ENCODE results near the gene RWDD3. TPM values are rescaled to one million over a fixed set of nuclear protein-coding genes. Genes with fewer than 3 reads are reported as not detected.

RWDD3 gene
- total and polyA plus RNA-seq, 2 donors (not counting 1 experiment from before 2014, with no cell fraction given): 19.9 to 21.9 TPM

- Mint-ChIP-seq H3K4me3 (no peak overlapping the region), H3K27ac (no peak overlapping the region), H3K4me1 (peaks cover 15% of the 10 kb centered on the region), H3K9me3 (ENCODE audit: insufficient read depth) (no peaks in the 10 kb centered on the region), H3K27me3 (no peaks in the 10 kb centered on the region)
- no CpG with 5 or more reads among the region's 1 CpG for WGBS (ENCODE audit: insufficient coverage)
- ATAC-seq (ENCODE audit: low read depth): no peak
- H3K27ac ChIP-seq (ENCODE audit: low read length in 2 of 2): no peak overlapping the region
- no peak overlapping the region for H3K4me3 ChIP-seq (ENCODE audit: control extremely low read depth in 1 of 5, extremely low read depth in 1 of 5, insufficient read depth in 1 of 5, low read depth in 2 of 5, low read length in 4 of 5)
- peaks cover 7% of the 10 kb centered on the region for H4K20me1 ChIP-seq (ENCODE audit: control insufficient read depth, insufficient read depth, low read length, poor library complexity, severe bottlenecking)
- CTCF ChIA-PET: no interaction called here
- H3K27me3 ChIP-seq (replicated peaks in 1 of 4; ENCODE audit: control extremely low read depth in 1 of 4, control insufficient read depth in 3 of 4, insufficient read depth in 4 of 4, low read length in 3 of 4): no peaks in the 10 kb centered on the region
- peaks cover 0 to 3% (median 0%) of the 10 kb centered on the region in 3 donors for H3K9me3 ChIP-seq (ENCODE audit: control extremely low read depth in 1 of 3, control insufficient read depth in 2 of 3, insufficient read depth in 1 of 3, low read length in 2 of 3)
- no peak for DNase-seq
- no peak overlapping the region for H2AFZ ChIP-seq (ENCODE audit: insufficient read depth, low read depth, low read length, poor library complexity, severe bottlenecking)
- no peak overlapping the region for H3K4me2 ChIP-seq (replicated peaks; ENCODE audit: low read depth, low read length, poor library complexity, severe bottlenecking)
- H3K79me2 ChIP-seq (ENCODE audit: control insufficient read depth, insufficient read depth, low read length): no peaks in the 10 kb centered on the region
- no peak overlapping the region for H3K9ac ChIP-seq (ENCODE audit: low read length)
- intact Hi-C loops (cut with micrococcal nuclease): no loop called here
- H3K36me3 ChIP-seq (replicated peaks in 1 of 2; ENCODE audit: control extremely low read depth in 1 of 2, control insufficient read depth in 1 of 2, extremely low read depth in 1 of 2, insufficient read depth in 2 of 2, low read length in 1 of 2): peaks cover 0 to 10% of the 10 kb centered on the region in 2 experiments
- TF ChIP-seq EZH2 (IDR thresholded peaks at IDR 0.05; ENCODE audit: borderline replicate concordance, insufficient read depth, low read depth, low read length, poor library complexity, severe bottlenecking) (no peak), CTCF (IDR thresholded peaks at IDR 0.05) (no peak)
- POLR2A ChIA-PET: no interaction called here
- peaks cover 0 to 6% of the 10 kb centered on the region in 2 donors for H3K4me1 ChIP-seq (ENCODE audit: control insufficient read depth in 2 of 2, insufficient read depth in 2 of 2, low read length in 2 of 2)
Measured at GRCh38 chr1:95249916-95250315, 15.9 kb downstream of the RWDD3 start.

- intact Hi-C loops (cut with micrococcal nuclease): no loop called here
- no peaks in the 10 kb centered on the region for H3K79me2 ChIP-seq (ENCODE audit: control insufficient read depth, insufficient read depth, low read length)
- WGBS (ENCODE audit: insufficient coverage): no CpG with 5 or more reads among the region's 4 CpGs
Measured at GRCh38 chr1:95252422-95252821, 18.4 kb downstream of the RWDD3 start.

More at GRCh38 chr1:95252422-95252821, 18.4 kb downstream of the RWDD3 start:
- Mint-ChIP-seq H3K27ac (no peak overlapping the region), H3K9me3 (ENCODE audit: insufficient read depth) (no peaks in the 10 kb centered on the region), H3K4me1 (peaks cover 12% of the 10 kb centered on the region), H3K27me3 (no peaks in the 10 kb centered on the region), H3K4me3 (no peak overlapping the region)
- POLR2A ChIA-PET: no interaction called here
- H3K9ac ChIP-seq (ENCODE audit: low read length): no peak overlapping the region
- no peak overlapping the region for H3K4me2 ChIP-seq (replicated peaks; ENCODE audit: low read depth, low read length, poor library complexity, severe bottlenecking)
- peaks cover 0 to 7% of the 10 kb centered on the region in 2 experiments for H3K36me3 ChIP-seq (replicated peaks in 1 of 2; ENCODE audit: control extremely low read depth in 1 of 2, control insufficient read depth in 1 of 2, extremely low read depth in 1 of 2, insufficient read depth in 2 of 2, low read length in 1 of 2)
- H3K4me3 ChIP-seq (ENCODE audit: control extremely low read depth in 1 of 5, extremely low read depth in 1 of 5, insufficient read depth in 1 of 5, low read depth in 2 of 5, low read length in 4 of 5): no peak overlapping the region
- ATAC-seq (ENCODE audit: low read depth) (no peak), DNase-seq (no peak)
- CTCF ChIA-PET: interaction anchor here (1.1 kb wide), 1 partner anchor 209 kb away, joined by 3 read pairs; no protein-coding TSS in a partner anchor
- no peaks in the 10 kb centered on the region for H4K20me1 ChIP-seq (ENCODE audit: control insufficient read depth, insufficient read depth, low read length, poor library complexity, severe bottlenecking)
- H2AFZ ChIP-seq (ENCODE audit: insufficient read depth, low read depth, low read length, poor library complexity, severe bottlenecking): no peak overlapping the region
- TF ChIP-seq EZH2 (IDR thresholded peaks at IDR 0.05; ENCODE audit: borderline replicate concordance, insufficient read depth, low read depth, low read length, poor library complexity, severe bottlenecking) (no peak), CTCF (IDR thresholded peaks at IDR 0.05) (no peak)
- H3K9me3 ChIP-seq (ENCODE audit: control extremely low read depth in 1 of 3, control insufficient read depth in 2 of 3, insufficient read depth in 1 of 3, low read length in 2 of 3): peaks cover 0 to 3% (median 0%) of the 10 kb centered on the region in 3 donors
- no peaks in the 10 kb centered on the region for H3K27me3 ChIP-seq (replicated peaks in 1 of 4; ENCODE audit: control extremely low read depth in 1 of 4, control insufficient read depth in 3 of 4, insufficient read depth in 4 of 4, low read length in 3 of 4)
- H3K4me1 ChIP-seq (ENCODE audit: control insufficient read depth in 2 of 2, insufficient read depth in 2 of 2, low read length in 2 of 2): peaks cover 0 to 6% of the 10 kb centered on the region in 2 donors
- H3K27ac ChIP-seq (ENCODE audit: low read length in 2 of 2): no peak overlapping the region

All from B cell (primary cell).